ENCODE results near the gene HLA-G.

- TF ChIP-seq, protein P1, sequence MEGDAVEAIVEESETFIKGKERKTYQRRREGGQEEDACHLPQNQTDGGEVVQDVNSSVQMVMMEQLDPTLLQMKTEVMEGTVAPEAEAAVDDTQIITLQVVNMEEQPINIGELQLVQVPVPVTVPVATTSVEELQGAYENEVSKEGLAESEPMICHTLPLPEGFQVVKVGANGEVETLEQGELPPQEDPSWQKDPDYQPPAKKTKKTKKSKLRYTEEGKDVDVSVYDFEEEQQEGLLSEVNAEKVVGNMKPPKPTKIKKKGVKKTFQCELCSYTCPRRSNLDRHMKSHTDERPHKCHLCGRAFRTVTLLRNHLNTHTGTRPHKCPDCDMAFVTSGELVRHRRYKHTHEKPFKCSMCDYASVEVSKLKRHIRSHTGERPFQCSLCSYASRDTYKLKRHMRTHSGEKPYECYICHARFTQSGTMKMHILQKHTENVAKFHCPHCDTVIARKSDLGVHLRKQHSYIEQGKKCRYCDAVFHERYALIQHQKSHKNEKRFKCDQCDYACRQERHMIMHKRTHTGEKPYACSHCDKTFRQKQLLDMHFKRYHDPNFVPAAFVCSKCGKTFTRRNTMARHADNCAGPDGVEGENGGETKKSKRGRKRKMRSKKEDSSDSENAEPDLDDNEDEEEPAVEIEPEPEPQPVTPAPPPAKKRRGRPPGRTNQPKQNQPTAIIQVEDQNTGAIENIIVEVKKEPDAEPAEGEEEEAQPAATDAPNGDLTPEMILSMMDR (IDR thresholded peaks at IDR 0.05), result no peak
- no peak for TF ChIP-seq POLR2A (IDR thresholded peaks at IDR 0.05)
- no peak for TF ChIP-seq POLR2AphosphoS5 (IDR thresholded peaks at IDR 0.05)
Measured at GRCh38 chr6:29811377-29811776, 16.2 kb upstream of the HLA-G start.

All from prostate gland (tissue), 2 donors.